HG02642 (cell line): Measurements from ENCODE around the gene PSTPIP1.
A peak's percentile ranks its signal among the peaks of the same experiment; 100 is the strongest.

Experiments used
- ATAC-seq: cut with Tn5 transposase; IDR thresholded peaks from one replicate; pipeline ENCODE4 v1.9.1; 2021; ENCODE audit warnings: mild to moderate bottlenecking; ENCODE audit not compliant: unreplicated experiment, poor library complexity

The PSTPIP1 gene

DNA sequence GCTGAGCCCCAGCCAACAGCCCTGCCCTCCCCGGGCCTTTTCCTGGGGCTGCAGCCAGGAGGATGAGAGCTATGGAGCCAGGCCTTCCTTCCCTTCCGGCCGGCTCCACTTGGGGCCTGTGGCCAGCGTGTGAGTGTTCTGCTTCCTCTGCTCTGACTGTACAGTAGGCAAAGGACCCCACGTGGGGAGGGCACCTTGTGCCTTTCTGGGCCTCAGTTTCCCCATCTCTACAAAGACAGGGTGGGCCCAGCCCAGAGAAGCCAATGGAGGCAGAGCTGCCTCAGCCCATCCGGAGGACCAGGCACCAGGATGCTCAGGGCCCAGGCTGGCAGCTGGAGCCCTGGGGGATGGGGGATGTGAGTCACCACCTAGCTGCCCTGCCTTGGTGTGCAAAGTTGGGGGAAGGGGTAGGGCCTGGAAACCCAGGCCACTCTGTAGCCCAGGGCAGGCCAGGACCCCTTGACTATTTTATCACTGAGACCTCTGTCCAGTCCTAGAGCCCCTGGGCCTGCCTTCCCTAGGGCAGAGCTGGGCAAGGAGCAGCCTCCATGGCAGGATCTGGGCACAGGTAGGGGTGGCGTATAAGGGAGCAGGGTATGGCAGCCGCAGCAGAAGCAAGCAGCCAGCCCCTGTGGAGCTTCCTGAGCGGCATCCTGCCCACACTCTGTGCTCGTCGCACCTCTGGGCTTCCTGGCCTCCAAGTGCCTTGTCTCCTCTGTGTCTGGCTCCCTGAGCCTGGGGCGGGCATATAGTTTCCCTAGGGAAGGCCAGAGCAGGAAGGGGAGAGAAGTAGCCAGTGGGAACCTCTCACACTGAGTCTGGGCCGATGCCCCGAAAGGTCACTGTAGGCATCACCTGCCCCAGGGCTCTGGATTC lies 1.8 kb downstream of the PSTPIP1 start:
- no peak for ATAC-seq

DNA sequence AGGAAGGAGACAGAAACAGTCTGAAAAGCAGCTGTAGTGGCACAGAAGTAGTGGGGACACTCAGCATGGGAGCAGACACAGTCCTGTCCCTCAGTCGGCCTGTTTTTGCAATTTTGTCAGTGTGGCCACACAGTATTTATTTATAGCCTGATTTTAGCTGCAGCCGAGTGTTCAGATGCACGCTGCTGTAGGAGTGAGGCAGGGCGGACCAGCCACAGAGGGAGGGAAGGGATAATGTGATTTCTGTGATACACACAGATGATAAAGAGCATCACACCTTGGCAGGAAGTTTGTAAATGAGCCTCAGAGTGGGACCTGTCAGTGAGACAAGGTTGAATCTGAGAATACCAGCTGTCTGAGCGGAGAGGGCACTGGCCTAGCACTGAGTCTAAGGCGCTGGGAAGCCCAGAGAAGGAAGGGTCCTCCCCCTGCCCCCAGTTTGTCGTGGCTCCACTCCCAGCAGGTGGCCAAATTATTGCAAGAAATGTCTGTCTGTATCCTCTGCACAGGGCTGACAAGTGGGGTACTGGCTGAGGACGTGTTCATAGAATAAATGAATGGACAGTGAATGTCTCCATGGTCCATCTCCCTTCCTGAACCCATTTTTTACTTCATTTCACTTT lies 3.8 kb downstream of the PSTPIP1 start:
- ATAC-seq, result no peak

DNA sequence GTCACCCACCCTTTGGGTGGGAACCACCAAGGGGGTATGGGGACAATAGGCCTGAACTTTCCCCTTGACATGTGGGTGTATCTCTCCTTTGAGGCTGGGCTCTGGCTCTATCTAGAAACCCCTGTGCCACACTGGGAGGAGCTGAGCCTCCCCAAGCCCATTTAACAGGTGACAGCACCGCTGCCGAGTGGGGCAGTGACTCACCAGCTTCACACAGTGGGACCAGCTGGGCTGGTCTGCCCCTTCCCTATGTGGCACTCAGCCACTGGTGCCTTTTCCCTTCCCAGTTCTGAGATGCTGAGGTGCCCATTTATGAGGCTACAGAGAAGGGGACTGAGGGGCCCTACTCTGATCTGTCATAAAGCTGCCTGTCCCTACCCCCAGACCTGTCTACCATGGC lies 5.1 kb downstream of the PSTPIP1 start:
- ATAC-seq, result no peak

DNA sequence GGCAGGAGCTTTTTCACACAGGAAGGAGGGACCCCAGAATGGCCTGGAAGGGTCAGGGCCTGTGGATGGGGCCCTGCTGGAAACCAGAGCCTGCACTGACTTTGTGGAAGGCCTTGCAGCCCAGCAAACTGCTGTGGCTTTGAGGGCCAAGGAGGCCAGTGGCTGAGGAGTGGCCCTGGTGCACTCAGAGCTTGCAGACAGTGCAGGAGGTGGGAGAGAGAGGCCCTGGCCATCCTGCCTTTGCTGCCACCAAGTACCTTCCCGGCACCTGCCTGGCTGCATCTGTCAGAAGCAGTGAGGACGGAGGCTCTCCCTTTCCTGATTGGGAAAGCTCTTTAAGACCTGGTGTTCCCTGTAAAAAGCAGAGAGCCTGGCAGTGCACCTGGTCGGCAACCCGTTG lies 6.4 kb downstream of the PSTPIP1 start:
- ATAC-seq, result no peak

DNA sequence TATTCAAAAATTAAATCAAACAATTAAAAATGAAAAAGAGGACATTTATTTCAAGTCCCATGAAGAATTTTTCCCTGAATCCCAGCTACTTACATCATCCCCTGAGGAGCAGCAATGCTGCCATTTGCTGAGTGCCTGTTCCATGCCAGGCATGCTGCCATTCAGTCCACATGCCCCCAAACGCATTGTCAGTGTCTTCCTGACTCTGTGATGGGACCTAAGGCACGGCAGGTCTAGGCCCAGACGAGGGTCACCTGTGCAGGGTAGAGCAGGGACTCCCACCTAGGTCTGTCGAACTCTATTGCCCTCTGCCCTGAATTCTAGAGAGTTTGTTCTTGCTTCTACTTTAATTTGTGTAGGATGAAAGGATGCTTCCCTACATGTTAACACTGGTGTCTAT lies 7.0 kb downstream of the PSTPIP1 start:
- no peak for ATAC-seq

DNA sequence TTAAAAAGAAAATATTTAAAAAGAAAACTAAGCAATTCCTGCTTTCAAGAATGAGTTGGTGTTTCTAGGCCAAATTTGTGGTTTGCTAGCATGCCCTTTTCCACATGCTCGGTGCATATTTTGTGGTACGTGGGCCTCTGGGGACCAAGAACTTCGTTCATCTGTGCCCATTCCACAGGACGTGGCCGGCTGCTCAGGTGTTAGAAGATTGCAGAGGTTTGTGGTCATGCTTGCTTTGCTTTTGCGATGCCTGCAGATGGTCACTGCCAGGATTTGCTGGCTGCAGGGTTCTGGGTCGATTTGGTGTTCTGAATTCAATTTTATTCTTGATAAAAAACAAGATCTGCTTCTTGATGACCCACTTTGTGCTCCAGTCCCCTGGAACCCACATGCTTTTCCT lies 7.5 kb downstream of the PSTPIP1 start:
- no peak for ATAC-seq

DNA sequence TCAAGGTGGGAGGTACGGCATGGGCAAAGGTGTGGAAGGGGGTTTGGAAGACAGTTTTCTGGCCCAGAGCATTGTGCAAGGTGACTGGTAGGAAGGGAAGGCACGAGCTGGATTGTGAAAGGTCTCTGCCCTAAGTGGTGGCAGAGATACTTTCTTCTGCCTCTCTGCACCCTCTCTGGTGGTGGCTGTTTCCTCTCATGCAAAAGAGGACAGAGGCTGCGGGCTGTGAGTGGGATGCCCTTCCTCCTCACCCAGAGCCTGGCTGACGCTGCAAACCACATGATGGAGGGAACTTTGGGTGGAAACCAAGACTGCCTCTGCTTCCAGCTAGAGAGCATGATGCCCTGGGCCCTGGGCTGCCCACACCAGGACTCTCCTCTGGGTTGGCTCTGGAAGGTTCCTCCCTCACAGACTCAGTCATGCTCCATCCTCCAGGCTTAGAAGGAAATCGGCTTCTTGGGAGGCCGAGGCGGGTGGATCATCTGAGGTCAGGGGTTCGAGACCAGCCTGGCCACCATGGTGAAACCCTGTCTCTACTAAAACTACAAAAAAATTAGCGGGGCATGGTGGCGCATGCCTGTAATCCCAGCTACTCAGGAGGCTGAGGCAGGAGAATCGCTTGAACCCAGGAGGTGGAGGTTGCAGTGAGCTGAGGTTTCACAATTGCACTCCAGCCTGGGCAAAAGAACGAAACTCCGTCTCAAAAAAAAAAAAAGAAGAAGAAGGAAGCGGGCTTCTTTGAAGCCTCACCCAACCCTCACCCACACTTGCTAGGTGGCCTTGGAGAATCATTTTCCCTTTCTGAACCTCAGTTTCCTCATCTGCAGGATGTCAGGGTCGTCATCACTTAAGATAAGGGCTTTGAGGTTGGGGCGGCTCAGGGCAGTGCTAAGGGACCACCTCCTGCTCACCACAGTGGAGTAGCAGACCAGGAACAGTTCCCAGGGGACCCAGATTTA lies 8.3 kb downstream of the PSTPIP1 start:
- peak; percentile 79 for ATAC-seq

DNA sequence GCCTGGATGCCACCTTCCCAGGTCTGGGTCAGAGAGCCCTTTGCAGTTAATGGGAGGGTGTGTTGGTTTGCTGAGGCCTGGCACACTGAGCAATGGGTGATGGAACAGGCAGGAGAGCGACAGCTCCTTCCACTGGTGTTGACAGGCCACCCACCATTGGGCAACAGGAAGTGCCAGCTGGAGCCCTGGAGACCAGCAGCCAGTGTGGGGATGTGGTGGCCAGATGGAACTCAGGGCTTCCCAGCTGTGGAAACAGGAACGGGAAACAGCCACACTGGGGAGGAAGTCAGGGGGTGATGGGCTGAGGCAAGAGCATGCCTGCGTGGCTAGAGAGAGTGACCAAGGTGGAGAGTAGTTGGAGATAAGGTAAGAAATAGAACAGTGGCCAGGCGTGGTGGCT lies 9.3 kb downstream of the PSTPIP1 start:
- no peak for ATAC-seq

DNA sequence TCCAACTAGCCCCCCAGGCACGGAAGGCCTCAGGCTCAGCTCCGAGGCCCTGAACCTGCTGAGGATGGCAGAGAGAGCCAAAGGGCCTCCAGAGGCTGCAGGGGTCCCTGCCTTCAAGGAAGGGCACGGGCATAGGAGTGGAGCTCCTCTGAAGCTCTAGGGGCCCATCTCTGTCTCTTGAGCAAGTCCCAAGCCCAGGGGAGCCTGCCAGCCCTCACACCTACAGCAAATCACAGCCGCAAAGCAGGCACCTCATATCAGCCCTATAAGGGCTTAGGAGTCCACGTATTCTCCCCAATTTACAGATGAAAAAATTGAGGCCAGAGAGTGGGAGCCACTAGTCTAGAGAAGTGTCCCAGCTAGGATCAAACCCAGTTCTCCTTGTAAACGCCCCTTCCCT lies 14.2 kb downstream of the PSTPIP1 start:
- no peak for ATAC-seq

DNA sequence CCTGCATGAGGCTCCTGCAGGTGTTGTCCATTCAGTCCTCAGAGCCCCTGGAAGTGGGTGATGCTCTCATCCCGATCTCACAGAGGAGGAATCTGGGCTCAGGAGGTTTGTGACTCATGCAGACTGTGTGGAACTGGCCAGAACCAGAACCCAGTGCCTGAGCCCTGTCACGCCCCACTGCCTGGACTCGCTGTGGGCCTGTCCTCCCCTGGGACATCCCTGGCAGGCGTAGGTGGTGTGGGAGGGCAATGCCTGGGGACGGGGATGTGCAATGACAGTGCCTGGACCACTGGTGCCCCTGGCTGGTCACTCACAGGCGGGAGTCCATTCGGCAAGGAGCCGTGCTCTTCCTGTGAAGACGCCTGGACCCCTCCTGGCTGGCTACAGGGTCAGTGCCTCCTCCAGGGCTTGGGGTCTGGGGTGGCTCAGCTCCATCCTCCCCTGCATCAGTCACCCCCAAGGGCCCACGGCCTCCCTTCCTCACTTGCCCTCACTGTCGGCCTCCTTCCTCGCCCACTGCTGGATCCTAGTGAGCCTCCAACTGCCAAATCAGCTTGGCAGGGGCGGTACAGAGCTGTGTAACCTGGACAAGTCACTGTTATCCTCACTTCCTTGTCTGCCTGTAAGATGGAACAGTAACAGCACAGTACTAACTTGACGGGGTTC lies 14.9 kb downstream of the PSTPIP1 start:
- no peak for ATAC-seq

DNA sequence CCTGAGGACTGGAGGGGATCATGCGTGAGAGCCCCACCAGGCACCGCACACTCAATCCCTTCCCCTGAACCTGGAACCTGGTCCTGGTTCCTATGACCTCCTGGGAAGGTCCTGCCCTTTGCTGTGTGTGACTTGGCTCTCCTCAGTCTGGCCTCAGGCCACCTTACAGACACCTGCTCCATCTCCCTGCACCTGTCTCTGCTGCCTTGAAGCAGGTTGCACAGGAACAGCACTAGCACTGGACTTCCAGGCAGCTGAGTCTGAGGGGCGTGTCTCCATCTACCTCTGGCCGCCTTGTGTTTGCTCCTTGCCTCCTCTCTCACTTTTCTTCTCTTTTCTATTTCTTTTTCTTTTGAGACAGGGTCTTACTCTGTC lies 15.4 kb downstream of the PSTPIP1 start:
- ATAC-seq, result no peak

DNA sequence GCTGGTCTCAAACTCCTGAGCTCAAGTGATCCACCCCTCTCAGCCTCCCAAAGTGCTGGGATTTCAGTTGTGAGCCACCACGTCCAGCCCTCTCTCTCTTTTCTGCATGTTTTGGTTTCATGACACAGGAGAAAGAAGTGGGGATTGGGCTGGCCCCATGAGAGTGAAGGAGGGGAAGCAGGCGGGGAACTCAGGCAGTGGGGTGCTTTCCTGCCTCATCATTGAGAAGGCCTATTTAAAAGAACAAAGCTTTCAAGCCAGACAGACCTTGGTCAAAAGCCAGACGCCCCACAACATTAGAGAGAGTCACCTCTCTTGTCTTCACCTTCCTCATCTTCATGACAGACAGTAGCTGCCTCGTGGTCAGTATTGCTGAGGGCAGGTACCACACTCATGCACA lies 15.9 kb downstream of the PSTPIP1 start:
- ATAC-seq, result no peak

DNA sequence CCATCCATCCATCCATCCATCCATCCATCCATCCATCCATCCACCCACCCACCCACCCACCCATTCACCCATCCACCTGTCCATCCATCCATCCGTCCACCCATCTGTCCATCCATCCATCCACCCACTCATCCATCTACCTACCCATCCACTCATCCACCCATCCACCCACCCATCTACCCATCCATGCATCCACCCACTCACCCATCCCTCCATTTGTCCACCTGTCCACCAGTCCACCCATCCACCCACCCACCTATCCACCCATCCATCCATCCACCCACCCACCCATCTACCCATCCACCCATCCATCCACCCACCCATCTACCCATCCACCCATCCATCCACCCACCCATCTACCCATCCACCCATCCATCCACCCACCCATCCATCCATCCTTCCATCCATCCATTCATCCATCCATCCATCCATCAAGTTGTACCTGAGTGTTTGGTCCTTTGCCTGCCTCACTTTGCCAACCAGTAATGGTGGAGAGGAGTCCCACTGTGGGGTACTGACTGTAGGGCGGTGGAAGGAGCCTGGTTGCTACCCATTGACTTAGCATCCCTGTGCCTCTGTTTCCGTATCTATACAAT lies 17.3 kb downstream of the PSTPIP1 start:
- ATAC-seq, result no peak

DNA sequence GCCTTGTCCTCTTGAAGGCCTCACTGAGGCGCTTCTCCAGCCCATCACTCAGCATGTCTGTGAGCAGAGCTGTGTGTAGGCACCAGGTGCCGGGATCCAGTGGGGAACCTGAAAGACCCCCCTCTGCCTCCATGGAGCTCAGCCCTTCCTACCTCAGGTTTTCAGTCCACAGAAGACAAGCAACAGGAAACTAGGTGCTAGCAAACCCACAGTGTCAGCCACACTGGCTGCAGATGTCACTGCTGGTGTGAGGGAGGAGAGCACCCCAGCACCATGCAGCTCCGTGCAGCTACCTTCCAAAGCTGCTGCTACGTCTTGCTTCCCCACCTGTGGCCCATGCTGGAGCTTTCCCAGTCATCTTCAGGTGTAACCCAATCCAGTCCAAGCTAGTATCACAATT lies 17.9 kb downstream of the PSTPIP1 start:
- no peak for ATAC-seq

DNA sequence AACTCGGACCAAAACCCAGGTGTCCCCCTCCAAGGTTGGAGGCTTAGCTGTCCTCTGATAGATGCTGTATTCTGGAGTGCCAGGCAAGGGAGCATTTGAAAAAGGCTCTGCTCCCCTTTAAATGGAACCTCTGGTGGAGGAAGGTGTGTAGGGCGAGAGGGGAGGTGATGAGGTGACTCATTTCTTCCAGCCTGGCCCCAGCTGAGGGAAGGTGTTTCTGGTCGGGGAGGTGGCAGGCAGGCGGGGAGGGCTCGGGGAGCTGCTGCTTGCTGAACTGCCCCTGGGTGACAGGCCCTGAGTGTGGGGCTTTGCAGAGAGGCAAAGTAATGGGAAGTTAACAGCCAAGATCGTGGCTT lies 18.8 kb downstream of the PSTPIP1 start:
- no peak for ATAC-seq

DNA sequence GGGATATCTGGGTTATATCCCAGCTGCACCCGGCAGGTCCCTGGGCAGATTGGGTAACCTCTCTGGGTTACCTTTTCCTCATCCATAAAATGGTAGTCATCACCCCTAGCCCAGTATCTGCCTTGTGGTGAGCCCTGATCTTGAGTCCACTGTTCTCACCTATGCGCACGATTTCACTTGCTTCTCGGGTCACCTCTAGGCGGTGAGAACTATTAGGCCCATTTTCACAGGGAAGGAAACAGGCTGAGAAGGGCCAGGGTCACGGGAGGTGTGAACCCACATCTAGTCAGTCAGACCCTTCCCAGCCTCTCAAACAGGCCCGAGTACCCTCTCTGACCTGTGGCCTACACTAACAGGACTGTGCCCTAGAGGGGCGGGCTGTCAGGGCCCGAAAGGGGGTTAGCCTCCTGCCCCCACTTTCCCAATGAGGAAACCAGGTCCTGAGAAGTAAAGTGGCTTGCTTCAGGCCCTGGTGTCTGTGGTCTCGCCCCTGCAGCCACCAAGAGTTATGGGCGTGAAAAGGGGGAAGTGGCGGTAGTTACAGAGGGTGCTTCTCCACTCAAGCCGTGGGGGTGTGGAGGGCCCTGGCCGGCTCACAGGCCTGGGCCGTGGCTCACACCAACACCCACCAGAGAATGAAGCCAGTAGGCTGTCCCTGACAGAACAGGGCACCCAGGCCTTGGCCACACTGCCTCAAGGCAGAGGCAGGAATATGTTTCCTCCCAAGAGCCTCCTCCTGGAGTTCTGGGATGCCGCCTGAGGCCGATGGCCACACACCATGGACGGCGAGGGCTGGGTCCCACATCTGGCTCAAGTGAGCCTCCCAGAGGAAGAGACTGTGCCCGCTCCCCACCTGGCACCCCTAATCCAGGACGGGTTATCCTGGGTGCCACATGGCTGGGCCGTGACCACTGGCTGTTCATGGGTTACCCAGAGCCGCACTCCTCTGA lies 19.5 kb downstream of the PSTPIP1 start:
- ATAC-seq, result no peak

DNA sequence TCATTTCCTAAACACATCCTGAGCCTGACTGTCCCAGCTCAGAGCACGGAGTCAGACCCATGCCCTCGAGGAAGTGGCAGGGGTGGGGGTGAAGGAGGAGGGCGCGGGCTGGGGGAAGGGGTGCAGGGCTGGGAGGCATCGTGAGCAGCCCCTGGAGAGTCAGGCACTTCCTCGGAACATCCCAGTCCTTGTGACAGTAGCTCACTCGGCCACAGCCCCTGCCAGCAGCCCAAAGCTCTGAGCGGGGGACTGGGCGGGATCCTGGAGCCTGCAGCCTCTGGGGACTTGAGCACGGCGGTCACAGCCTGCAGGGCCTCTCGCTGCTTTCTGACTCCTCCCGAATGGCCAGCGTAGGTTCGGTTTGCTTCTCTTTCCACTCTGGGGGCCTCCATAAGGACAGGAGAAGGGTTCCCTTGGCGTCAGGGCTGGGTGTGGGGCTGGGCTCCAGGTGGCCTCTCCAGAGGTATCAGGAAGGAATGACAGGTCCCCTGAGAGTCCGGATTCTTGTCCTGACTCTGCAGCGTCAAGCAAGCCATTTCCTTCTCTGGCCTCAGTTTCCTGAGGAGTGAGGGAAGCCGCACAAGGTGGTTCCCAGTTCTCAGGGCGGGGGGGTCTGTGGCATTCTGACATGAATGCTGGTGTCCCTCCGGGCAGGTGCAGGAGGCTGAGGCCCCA lies 20.9 kb downstream of the PSTPIP1 start:
- ATAC-seq, result no peak

DNA sequence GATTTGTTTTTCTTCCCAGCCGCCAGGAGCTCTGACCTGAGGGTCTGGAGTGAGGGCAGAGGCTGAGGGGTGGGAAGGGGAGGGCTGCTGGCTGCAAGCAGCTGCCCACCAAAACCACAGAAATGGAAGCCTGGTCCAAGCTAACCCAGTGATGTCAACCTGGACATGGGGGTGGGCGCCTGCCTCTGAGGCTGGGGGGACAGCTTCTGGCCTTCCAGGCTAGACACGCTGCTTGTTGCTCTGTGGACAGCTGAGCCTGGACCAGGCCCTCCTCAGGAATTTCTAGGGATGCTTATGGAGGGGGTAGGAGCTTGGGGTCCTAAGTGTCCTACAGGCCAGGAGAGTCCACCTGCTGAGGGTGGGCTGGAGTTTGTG lies 21.4 kb downstream of the PSTPIP1 start:
- no peak for ATAC-seq
